Activated CD4-positive, alpha-beta T cell treated with anti-CD3 and anti-CD28 coated beads, Interleukin-2, amount 50 U/mL, for 48 hours (primary cell): ENCODE measurements around the gene OR5AL1.
"Not testable (repeated sequence)": the region's sequence is repeated elsewhere in the genome, so short reads cannot be mapped to it uniquely, and the experiment has no call there.

Experiments
- DNase-seq, 2 experiments: peaks; one replicate each; pipeline ENCODE4 v3.0.0-alpha.2; 2020

The OR5AL1 gene

GRCh38 chr11:56412396-56412795, at the start of gene OR5AL1:
OR5AL1 (plus strand) TSS chr11:56412696.
- no peak for DNase-seq

GRCh38 chr11:56375324-56375723, 37.2 kb upstream of the OR5AL1 start, which contains the start of gene OR8U1:
OR8U1 (plus strand) TSS chr11:56375624; CDS start chr11:56375624, 0 bp downstream.
- no peak for DNase-seq

DNA sequence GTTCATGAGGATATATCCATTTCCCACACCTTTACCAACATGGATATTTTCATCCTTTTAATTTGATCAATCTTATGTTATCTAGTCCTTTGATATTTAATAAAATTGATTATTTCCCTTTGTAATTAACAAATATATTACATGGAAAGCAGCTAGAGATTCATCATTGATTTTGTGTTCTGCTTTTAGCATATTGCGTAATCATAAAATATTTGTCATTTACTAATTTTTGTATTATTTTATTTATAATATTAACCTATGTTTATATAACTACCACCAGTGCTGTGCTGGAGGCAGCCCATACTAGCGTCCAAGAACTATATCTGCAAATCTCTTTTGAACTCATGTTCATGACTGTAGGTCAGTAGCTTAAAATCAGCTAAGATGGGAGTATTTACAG, 32.4 kb upstream of the OR5AL1 start:
- no peak for DNase-seq

GRCh38 chr11:56394381-56394780, 18.1 kb upstream of the OR5AL1 start:
- no peak for DNase-seq

DNA sequence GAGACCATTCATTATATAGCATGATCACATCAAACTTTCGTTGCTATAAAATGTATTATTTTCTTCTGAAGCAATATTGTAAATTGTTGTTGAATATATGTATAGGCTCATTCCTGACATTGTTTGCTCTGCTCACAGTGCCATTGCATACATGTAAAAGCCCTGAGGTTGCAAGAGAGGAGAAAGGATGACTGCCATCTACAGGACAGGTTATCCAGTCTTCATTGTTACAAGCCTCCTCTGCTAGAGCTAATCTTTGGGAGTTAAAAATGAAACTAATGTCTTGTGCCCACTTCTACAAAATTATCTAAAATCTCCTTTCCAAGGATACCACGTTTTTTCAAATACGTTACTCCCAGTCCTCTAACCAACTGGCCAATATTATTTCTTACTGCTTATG, 16.4 kb upstream of the OR5AL1 start:
- no peak for DNase-seq

GRCh38 chr11:56401858-56402461, 10.5 kb upstream of the OR5AL1 start:
- DNase-seq: not testable (repeated sequence)

GRCh38 chr11:56404393-56404792, 8.1 kb upstream of the OR5AL1 start:
- no peak for DNase-seq

DNA sequence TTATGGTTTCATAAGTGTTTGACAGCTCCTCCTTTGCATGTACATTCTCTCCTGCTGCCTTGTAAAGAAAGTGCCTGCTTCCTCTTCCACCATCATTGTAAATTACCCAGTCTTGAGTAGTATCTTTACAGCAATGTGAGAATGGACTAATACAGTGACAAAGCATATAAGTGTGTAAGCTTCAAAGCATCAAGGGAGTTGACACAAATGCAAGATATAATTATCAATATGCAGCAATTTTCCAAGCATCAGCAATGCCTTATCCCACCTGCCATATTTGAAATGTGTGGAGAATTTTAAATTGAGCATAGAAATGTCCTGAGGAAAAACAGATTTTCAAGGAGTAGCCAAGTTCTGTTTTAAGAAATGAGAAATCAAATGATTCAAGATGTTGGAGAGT, 1.7 kb upstream of the OR5AL1 start:
- no peak for DNase-seq

DNA sequence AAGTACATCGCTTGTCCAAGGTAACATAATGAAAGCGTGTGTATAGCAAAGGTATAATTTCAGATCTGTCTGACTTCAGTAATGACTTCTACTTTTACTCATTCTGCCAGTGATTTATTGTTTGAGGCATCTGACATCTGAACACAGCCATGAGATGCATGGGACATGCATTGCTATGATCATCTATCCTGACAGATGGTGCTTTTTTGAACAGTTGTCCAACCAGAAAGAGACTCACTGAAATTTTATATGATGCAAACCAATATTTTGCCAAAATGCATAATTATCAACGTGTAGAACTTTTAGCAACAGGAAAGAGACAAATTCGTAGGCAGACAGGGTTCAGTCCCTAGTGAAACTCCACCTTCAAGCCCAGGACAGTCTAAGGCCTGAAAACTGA, 41.0 kb downstream of the OR5AL1 start:
- no peak for DNase-seq

DNA sequence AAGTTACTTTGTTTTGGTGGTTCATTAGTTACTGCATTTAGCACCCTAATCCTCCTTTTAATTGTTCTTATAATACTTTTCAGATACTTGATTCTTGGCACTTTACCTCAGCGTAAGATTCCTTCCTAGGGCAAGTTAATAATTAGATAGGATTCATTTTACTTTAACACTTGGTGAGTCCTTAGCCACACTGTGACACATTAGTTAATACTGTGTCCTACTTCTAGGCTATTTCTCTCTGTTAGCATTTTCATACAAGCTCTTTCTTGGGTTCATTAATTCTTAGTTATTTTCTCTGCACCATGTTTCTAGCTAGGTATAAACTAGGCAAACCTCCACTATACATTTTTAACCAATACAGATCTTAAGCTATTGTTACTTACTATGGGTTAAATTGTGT, 44.6 kb downstream of the OR5AL1 start:
- DNase-seq: no peak
